ENCODE data around the gene TWSG1. TPM values are rescaled to one million over a fixed set of nuclear protein-coding genes. Genes with fewer than 3 reads are reported as not detected.
A peak's percentile ranks its signal among the peaks of the same experiment; 100 is the strongest.

TWSG1 gene
- polyA plus RNA-seq, 1 experiment, result 328 TPM

- DNase-seq (ENCODE audit: low read depth, low spot score), result no peak
- CTCF ChIA-PET, result interaction anchor here (1.6 kb wide), 1 partner anchor 191 kb away, joined by 4 read pairs; no protein-coding TSS in a partner anchor
Observed at GRCh38 chr18:9325716-9326115, 8.9 kb upstream of the TWSG1 start.

GRCh38 chr18:9328776-9329175, 5.8 kb upstream of the TWSG1 start:
- ChIA-PET CTCF (no interaction called here), POLR2A (no interaction called here)
- no peak for TF ChIP-seq CTCF (IDR thresholded peaks at IDR 0.05; ENCODE audit: low read depth, low read length)
- Histone ChIP-seq H3K27me3 (ENCODE audit: control insufficient read depth, insufficient read depth, low read length) (no peaks in the 10 kb centered on the region), H3K4me3 (ENCODE audit: low read depth, low read length) (no peak overlapping the region), H3K9me3 (ENCODE audit: control insufficient read depth, insufficient read depth, low read length) (peaks cover 11% of the 10 kb centered on the region), H3K27ac (ENCODE audit: low read depth, low read length) (no peak overlapping the region)
- DNase-seq (ENCODE audit: low read depth, low spot score), result no peak

More at GRCh38 chr18:9325716-9326115, 8.9 kb upstream of the TWSG1 start:
- POLR2A ChIA-PET, result no interaction called here
- H3K27me3 ChIP-seq (ENCODE audit: control insufficient read depth, insufficient read depth, low read length), result no peaks in the 10 kb centered on the region
- H3K9me3 ChIP-seq (ENCODE audit: control insufficient read depth, insufficient read depth, low read length), result peaks cover 7% of the 10 kb centered on the region; the same call in 1 of the 2 replicates
- no peak for TF ChIP-seq CTCF (IDR thresholded peaks at IDR 0.05; ENCODE audit: low read depth, low read length)
- H3K4me3 ChIP-seq (ENCODE audit: low read depth, low read length), result no peak overlapping the region
- no peak overlapping the region for H3K27ac ChIP-seq (ENCODE audit: low read depth, low read length)

GRCh38 chr18:9329471-9329870, 5.1 kb upstream of the TWSG1 start:
- ChIA-PET CTCF (no interaction called here), POLR2A (no interaction called here)
- no peak for DNase-seq (ENCODE audit: low read depth, low spot score)
- Histone ChIP-seq H3K9me3 (ENCODE audit: control insufficient read depth, insufficient read depth, low read length) (peaks cover 11% of the 10 kb centered on the region), H3K27me3 (ENCODE audit: control insufficient read depth, insufficient read depth, low read length) (no peaks in the 10 kb centered on the region), H3K27ac (ENCODE audit: low read depth, low read length) (no peak overlapping the region), H3K4me3 (ENCODE audit: low read depth, low read length) (no peak overlapping the region)
- TF ChIP-seq CTCF (IDR thresholded peaks at IDR 0.05; ENCODE audit: low read depth, low read length), result no peak

- ChIA-PET CTCF (no interaction called here), POLR2A (no interaction called here)
- no peaks in the 10 kb centered on the region for H3K27me3 ChIP-seq (ENCODE audit: control insufficient read depth, insufficient read depth, low read length)
- peaks cover 11% of the 10 kb centered on the region for H3K9me3 ChIP-seq (ENCODE audit: control insufficient read depth, insufficient read depth, low read length)
- no peak for TF ChIP-seq CTCF (IDR thresholded peaks at IDR 0.05; ENCODE audit: low read depth, low read length)
- H3K4me3 ChIP-seq (ENCODE audit: low read depth, low read length), result no peak overlapping the region
- DNase-seq (ENCODE audit: low read depth, low spot score), result no peak
- no peak overlapping the region for H3K27ac ChIP-seq (ENCODE audit: low read depth, low read length)
Observed at GRCh38 chr18:9330419-9330818, 4.2 kb upstream of the TWSG1 start.

- CTCF ChIA-PET, result interaction anchor here (0.6 to 1.6 kb wide), 10 partner anchors 10 to 260 kb away, joined by 3 to 7 read pairs (median 4); no protein-coding TSS in a partner anchor
- Histone ChIP-seq H3K4me3 (ENCODE audit: low read depth, low read length) (peak overlapping the region; percentile 68), H3K27me3 (ENCODE audit: control insufficient read depth, insufficient read depth, low read length) (no peaks in the 10 kb centered on the region), H3K9me3 (ENCODE audit: control insufficient read depth, insufficient read depth, low read length) (peaks cover 4% of the 10 kb centered on the region; the same call in 1 of the 2 replicates), H3K27ac (ENCODE audit: low read depth, low read length) (peak overlapping the region; percentile 83)
- POLR2A ChIA-PET, result interaction anchor here (0.5 to 2.0 kb wide), 13 partner anchors 10 to 599 kb away, joined by 3 to 14 read pairs (median 4); no protein-coding TSS in a partner anchor
- TF ChIP-seq CTCF (IDR thresholded peaks at IDR 0.05; ENCODE audit: low read depth, low read length), result no peak
- DNase-seq (ENCODE audit: low read depth, low spot score), result no peak
Observed at GRCh38 chr18:9333441-9334328, 888 bp upstream of the TWSG1 start.
